NCI-H526 (cell line): Measurements from ENCODE around the gene CIDEA.

Source experiments
- DNase-seq, 2 experiments: peaks; one replicate each; lab custom pipeline; 2025; lab: John Stamatoyannopoulos, UW

CIDEA gene

GRCh38 chr18:12318857-12319256, 64.7 kb downstream of the CIDEA start:
- no peak for DNase-seq

GRCh38 chr18:12321333-12321732, 67.2 kb downstream of the CIDEA start:
- DNase-seq = no peak

GRCh38 chr18:12324991-12325725, 71.0 kb downstream of the CIDEA start:
- DNase-seq = no peak

GRCh38 chr18:12325726-12326245, 71.6 kb downstream of the CIDEA start:
- no peak for DNase-seq

- DNase-seq = no peak
Observed at GRCh38 chr18:12326711-12327460, 72.7 kb downstream of the CIDEA start.
